Hematopoietic multipotent progenitor cell treated with erythropoietin and hydrocortisone succinate and interleukin-3 and kit ligand, for 17 days (in vitro differentiated cells): Measurements from ENCODE around the gene SMOC1.

Experiments used
- DNase-seq: peaks from one replicate; pipeline ENCODE4 v3.0.0-alpha.2; 2015; ENCODE audit warnings: low spot score

SMOC1 gene

GRCh38 chr14:69943084-69943780, 64.0 kb downstream of the SMOC1 start:
- DNase-seq = no peak

GRCh38 chr14:69945347-69945746, 66.1 kb downstream of the SMOC1 start:
- no peak for DNase-seq

- no peak for DNase-seq
Measured at GRCh38 chr14:69945912-69946311, 66.7 kb downstream of the SMOC1 start.

- DNase-seq = no peak
Measured at GRCh38 chr14:69948351-69948750, 69.1 kb downstream of the SMOC1 start.

- no peak for DNase-seq
Measured at GRCh38 chr14:69951263-69951662, 72.0 kb downstream of the SMOC1 start.

- DNase-seq = no peak
Measured at GRCh38 chr14:69951935-69952334, 72.7 kb downstream of the SMOC1 start.

- no peak for DNase-seq
Measured at GRCh38 chr14:69953266-69953915, 74.2 kb downstream of the SMOC1 start.

GRCh38 chr14:69955855-69956845, 76.9 kb downstream of the SMOC1 start:
- no peak for DNase-seq

GRCh38 chr14:69956970-69957369, 77.8 kb downstream of the SMOC1 start:
- no peak for DNase-seq

- no peak for DNase-seq
Measured at GRCh38 chr14:69957986-69958385, 78.8 kb downstream of the SMOC1 start.

GRCh38 chr14:69959136-69959535, 79.9 kb downstream of the SMOC1 start:
- no peak for DNase-seq

GRCh38 chr14:69960296-69960695, 81.1 kb downstream of the SMOC1 start:
- no peak for DNase-seq

- DNase-seq = no peak
Measured at GRCh38 chr14:69963966-69964365, 84.8 kb downstream of the SMOC1 start.

GRCh38 chr14:69964841-69965240, 85.6 kb downstream of the SMOC1 start:
- no peak for DNase-seq

- no peak for DNase-seq
Measured at GRCh38 chr14:69968132-69968531, 88.9 kb downstream of the SMOC1 start.

GRCh38 chr14:69968681-69969080, 89.5 kb downstream of the SMOC1 start:
- no peak for DNase-seq

GRCh38 chr14:69972755-69973154, 93.5 kb downstream of the SMOC1 start:
- DNase-seq = no peak

GRCh38 chr14:69973846-69974245, 94.6 kb downstream of the SMOC1 start:
- no peak for DNase-seq

- DNase-seq = no peak
Measured at GRCh38 chr14:69979882-69980281, 100.7 kb downstream of the SMOC1 start.

GRCh38 chr14:69980457-69981425, 101.5 kb downstream of the SMOC1 start:
- DNase-seq = no peak

GRCh38 chr14:69982220-69982839, 103.1 kb downstream of the SMOC1 start:
- DNase-seq = no peak
